ENCODE data around the gene EPHA1.
A peak's percentile ranks its signal among the peaks of the same experiment; 100 is the strongest.
"Not testable (repeated sequence)": the region's sequence is repeated elsewhere in the genome, so short reads cannot be mapped to it uniquely, and the experiment has no call there.

Gene EPHA1

GRCh38 chr7:143393267-143394041 is 15.2 kb downstream of the EPHA1 start:
- peaks cover 94% of the 10 kb centered on the region for H3K36me3 ChIP-seq (ENCODE audit: low read depth)

GRCh38 chr7:143392875-143393266 is 15.8 kb downstream of the EPHA1 start:
- Histone ChIP-seq H3K4me1 (ENCODE audit: insufficient read depth, poor library complexity, severe bottlenecking) (no peaks in the 10 kb centered on the region), H3K27ac (ENCODE audit: poor library complexity, severe bottlenecking) (no peak overlapping the region), H3K36me3 (ENCODE audit: low read depth) (peaks cover 94% of the 10 kb centered on the region), H3K4me3 (ENCODE audit: severe bottlenecking) (no peak overlapping the region), H3K9me3 (ENCODE audit: severe bottlenecking) (no peaks in the 10 kb centered on the region), H3K27me3 (ENCODE audit: insufficient read depth, poor library complexity, severe bottlenecking) (no peaks in the 10 kb centered on the region)
- TF ChIP-seq CTCF (IDR thresholded peaks at IDR 0.05; ENCODE audit: poor library complexity, severe bottlenecking) = no peak
- ATAC-seq (ENCODE audit: low read depth) = no peak
- DNase-seq (ENCODE audit: low spot score) = no peak

More at GRCh38 chr7:143393267-143394041, 15.2 kb downstream of the EPHA1 start:
- H3K27ac ChIP-seq (ENCODE audit: poor library complexity, severe bottlenecking) = no peak overlapping the region
- TF ChIP-seq CTCF (IDR thresholded peaks at IDR 0.05; ENCODE audit: poor library complexity, severe bottlenecking) = no peak
- H3K4me1 ChIP-seq (ENCODE audit: insufficient read depth, poor library complexity, severe bottlenecking) = no peaks in the 10 kb centered on the region
- no peaks in the 10 kb centered on the region for H3K27me3 ChIP-seq (ENCODE audit: insufficient read depth, poor library complexity, severe bottlenecking)
- no peaks in the 10 kb centered on the region for H3K9me3 ChIP-seq (ENCODE audit: severe bottlenecking)
- ATAC-seq (ENCODE audit: low read depth) (no peak; the same call in 2 of the 3 replicates), DNase-seq (ENCODE audit: low spot score) (no peak)
- no peak overlapping the region for H3K4me3 ChIP-seq (ENCODE audit: severe bottlenecking)

GRCh38 chr7:143392427-143392826 is 16.2 kb downstream of the EPHA1 start:
- not testable (repeated sequence) for H3K9me3 ChIP-seq (ENCODE audit: severe bottlenecking); DNase-seq (ENCODE audit: low spot score); H3K27me3 ChIP-seq (ENCODE audit: insufficient read depth, poor library complexity, severe bottlenecking); ATAC-seq (ENCODE audit: low read depth); H3K4me1 ChIP-seq (ENCODE audit: insufficient read depth, poor library complexity, severe bottlenecking); H3K4me3 ChIP-seq (ENCODE audit: severe bottlenecking)
- Histone ChIP-seq H3K27ac (ENCODE audit: poor library complexity, severe bottlenecking) (peak overlapping the region; percentile 50), H3K36me3 (ENCODE audit: low read depth) (peaks cover 94% of the 10 kb centered on the region)

GRCh38 chr7:143391462-143392404 is 16.9 kb downstream of the EPHA1 start:
- ATAC-seq (ENCODE audit: low read depth) = peak; percentile 6; the same call in 2 of the 3 replicates
- peaks cover 94% of the 10 kb centered on the region for H3K36me3 ChIP-seq (ENCODE audit: low read depth)
- H3K9me3 ChIP-seq (ENCODE audit: severe bottlenecking) = no peaks in the 10 kb centered on the region
- no peak for TF ChIP-seq CTCF (IDR thresholded peaks at IDR 0.05; ENCODE audit: poor library complexity, severe bottlenecking)
- no peaks in the 10 kb centered on the region for H3K27me3 ChIP-seq (ENCODE audit: insufficient read depth, poor library complexity, severe bottlenecking)
- H3K27ac ChIP-seq (ENCODE audit: poor library complexity, severe bottlenecking) = peak overlapping the region; percentile 50
- no peak overlapping the region for H3K4me3 ChIP-seq (ENCODE audit: severe bottlenecking)
- no peak for DNase-seq (ENCODE audit: low spot score)
- H3K4me1 ChIP-seq (ENCODE audit: insufficient read depth, poor library complexity, severe bottlenecking) = no peaks in the 10 kb centered on the region

GRCh38 chr7:143390773-143391317 is 17.8 kb downstream of the EPHA1 start:
- Histone ChIP-seq H3K4me1 (ENCODE audit: insufficient read depth, poor library complexity, severe bottlenecking) (no peaks in the 10 kb centered on the region), H3K27ac (ENCODE audit: poor library complexity, severe bottlenecking) (peak overlapping the region; percentile 50), H3K36me3 (ENCODE audit: low read depth) (peaks cover 97% of the 10 kb centered on the region), H3K9me3 (ENCODE audit: severe bottlenecking) (no peaks in the 10 kb centered on the region), H3K27me3 (ENCODE audit: insufficient read depth, poor library complexity, severe bottlenecking) (no peaks in the 10 kb centered on the region), H3K4me3 (ENCODE audit: severe bottlenecking) (no peak overlapping the region)
- DNase-seq (ENCODE audit: low spot score) = no peak
- no peak for ATAC-seq (ENCODE audit: low read depth)
- no peak for TF ChIP-seq CTCF (IDR thresholded peaks at IDR 0.05; ENCODE audit: poor library complexity, severe bottlenecking)

Data from RWPE2 (cell line).